Osteocyte (in vitro differentiated cells): ENCODE measurements around the gene CMIP. TPM values are rescaled to one million over a fixed set of nuclear protein-coding genes. Genes with fewer than 3 reads are reported as not detected.

Source experiments
- DNase-seq: peaks from one replicate; pipeline ENCODE4 v3.0.0; 2021; ENCODE audit warnings: mixed read lengths; ENCODE audit not compliant: unreplicated experiment; ENCODE audit errors: extremely low spot score
- H3K27ac Mint-ChIP-seq: one replicate; pipeline ENCODE4 v1.8.0; 2021; ENCODE audit warnings: mild to moderate bottlenecking, mixed read lengths; ENCODE audit not compliant: unreplicated experiment
- H3K27me3 Mint-ChIP-seq: one replicate; pipeline ENCODE4 v1.8.0; 2021; ENCODE audit warnings: mixed read lengths; ENCODE audit not compliant: unreplicated experiment
- H3K36me3 Mint-ChIP-seq: one replicate; pipeline ENCODE4 v1.8.0; 2021; ENCODE audit warnings: mixed read lengths; ENCODE audit not compliant: unreplicated experiment
- H3K4me1 Mint-ChIP-seq: one replicate; pipeline ENCODE4 v1.8.0; 2021; ENCODE audit warnings: mixed read lengths; ENCODE audit not compliant: unreplicated experiment
- H3K4me3 Mint-ChIP-seq: one replicate; pipeline ENCODE4 v1.8.0; 2021; ENCODE audit warnings: mild to moderate bottlenecking, moderate library complexity, mixed read lengths; ENCODE audit not compliant: unreplicated experiment
- H3K9me3 Mint-ChIP-seq: one replicate; pipeline ENCODE4 v1.8.0; 2021; ENCODE audit warnings: mixed read lengths; ENCODE audit not compliant: unreplicated experiment
- total RNA-seq: library from RNA; stranded (reverse); gene quantifications from 2 replicates; pipeline ENCODE4 v1.2.1, GENCODE V29; 2021
- TF ChIP-seq, protein P1 (sequence below): fragments of 200-600 bp; sonication (generic); IDR thresholded peaks from 2 replicates; pipeline ENCODE4 v1.5.0; 2021; ENCODE audit warnings: antibody characterized with exemption, mild to moderate bottlenecking, moderate library complexity

CMIP gene
- total RNA-seq, 1 donor from 2014 or later: 38.0 TPM

DNA sequence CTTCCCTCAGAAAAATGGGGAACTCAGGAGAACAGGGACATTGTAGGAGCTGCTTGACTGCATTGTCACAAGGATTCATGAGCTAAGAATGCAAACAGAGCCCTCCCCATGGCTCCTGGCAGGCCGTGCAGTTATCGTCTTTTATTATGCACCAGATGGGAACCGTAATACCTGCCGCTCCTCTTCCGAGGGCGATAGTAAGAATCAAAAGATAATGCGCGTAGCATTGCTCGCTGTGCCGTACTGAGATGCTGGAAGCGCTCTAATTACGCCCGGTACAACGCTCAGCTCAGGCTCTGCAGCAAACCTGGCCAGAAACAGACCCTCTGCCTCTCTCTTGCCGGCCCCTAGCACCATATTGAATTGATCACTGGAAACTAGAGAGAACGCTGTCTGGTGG, 247.4 kb downstream of the CMIP start:
- TF ChIP-seq, protein P1, sequence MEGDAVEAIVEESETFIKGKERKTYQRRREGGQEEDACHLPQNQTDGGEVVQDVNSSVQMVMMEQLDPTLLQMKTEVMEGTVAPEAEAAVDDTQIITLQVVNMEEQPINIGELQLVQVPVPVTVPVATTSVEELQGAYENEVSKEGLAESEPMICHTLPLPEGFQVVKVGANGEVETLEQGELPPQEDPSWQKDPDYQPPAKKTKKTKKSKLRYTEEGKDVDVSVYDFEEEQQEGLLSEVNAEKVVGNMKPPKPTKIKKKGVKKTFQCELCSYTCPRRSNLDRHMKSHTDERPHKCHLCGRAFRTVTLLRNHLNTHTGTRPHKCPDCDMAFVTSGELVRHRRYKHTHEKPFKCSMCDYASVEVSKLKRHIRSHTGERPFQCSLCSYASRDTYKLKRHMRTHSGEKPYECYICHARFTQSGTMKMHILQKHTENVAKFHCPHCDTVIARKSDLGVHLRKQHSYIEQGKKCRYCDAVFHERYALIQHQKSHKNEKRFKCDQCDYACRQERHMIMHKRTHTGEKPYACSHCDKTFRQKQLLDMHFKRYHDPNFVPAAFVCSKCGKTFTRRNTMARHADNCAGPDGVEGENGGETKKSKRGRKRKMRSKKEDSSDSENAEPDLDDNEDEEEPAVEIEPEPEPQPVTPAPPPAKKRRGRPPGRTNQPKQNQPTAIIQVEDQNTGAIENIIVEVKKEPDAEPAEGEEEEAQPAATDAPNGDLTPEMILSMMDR: no peak
- Mint-ChIP-seq H3K27ac (no peak overlapping the region), H3K9me3 (no peaks in the 10 kb centered on the region), H3K4me1 (peaks cover 12% of the 10 kb centered on the region), H3K27me3 (no peaks in the 10 kb centered on the region), H3K4me3 (no peak overlapping the region), H3K36me3 (peaks cover 17% of the 10 kb centered on the region)
- DNase-seq: no peak

- TF ChIP-seq, protein P1: no peak
- Mint-ChIP-seq H3K4me3 (no peak overlapping the region), H3K27me3 (no peaks in the 10 kb centered on the region), H3K9me3 (no peaks in the 10 kb centered on the region), H3K36me3 (peaks cover 17% of the 10 kb centered on the region), H3K27ac (no peak overlapping the region), H3K4me1 (peaks cover 12% of the 10 kb centered on the region)
- DNase-seq: no peak
Observed at GRCh38 chr16:81692571-81692970, 248.0 kb downstream of the CMIP start.

GRCh38 chr16:81693041-81693743, 248.6 kb downstream of the CMIP start:
- Mint-ChIP-seq H3K4me1 (peaks cover 12% of the 10 kb centered on the region), H3K27me3 (no peaks in the 10 kb centered on the region), H3K27ac (no peak overlapping the region), H3K36me3 (peaks cover 17% of the 10 kb centered on the region), H3K4me3 (no peak overlapping the region), H3K9me3 (no peaks in the 10 kb centered on the region)
- TF ChIP-seq, protein P1: no peak
- no peak for DNase-seq

DNA sequence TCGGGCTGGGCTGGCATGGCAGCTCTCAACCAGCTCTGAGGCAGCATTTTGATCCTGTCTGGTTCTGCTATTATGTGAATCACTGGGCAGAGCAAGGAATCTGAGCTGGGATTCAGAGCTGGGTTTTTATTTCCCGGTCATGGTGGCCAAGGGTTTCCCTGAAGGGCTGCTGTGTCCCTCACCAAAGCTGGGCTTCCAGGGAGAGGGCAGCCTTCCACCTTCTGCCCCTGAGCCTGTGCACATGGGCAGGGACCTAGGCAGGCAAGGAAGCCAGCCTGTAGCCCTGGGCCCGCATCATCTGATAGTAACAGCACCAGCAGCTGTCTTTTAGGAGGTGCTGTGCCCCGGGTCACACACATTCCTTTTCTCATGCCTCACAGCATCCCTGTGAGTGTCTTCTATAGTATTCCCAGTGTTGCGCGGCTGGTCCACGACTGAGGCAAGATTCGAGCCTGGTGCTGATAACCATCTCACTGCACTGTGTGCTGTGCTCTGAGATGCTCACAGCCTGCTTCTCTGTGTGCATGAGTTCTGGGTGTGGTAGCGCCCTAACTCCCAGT, 249.2 kb downstream of the CMIP start:
- Mint-ChIP-seq H3K27me3 (no peaks in the 10 kb centered on the region), H3K4me1 (peaks cover 12% of the 10 kb centered on the region), H3K27ac (no peak overlapping the region), H3K4me3 (no peak overlapping the region), H3K9me3 (no peaks in the 10 kb centered on the region), H3K36me3 (peaks cover 19% of the 10 kb centered on the region)
- TF ChIP-seq, protein P1: no peak
- DNase-seq: no peak

GRCh38 chr16:81694494-81695280, 250.1 kb downstream of the CMIP start:
- Mint-ChIP-seq H3K4me3 (no peak overlapping the region), H3K27me3 (no peaks in the 10 kb centered on the region), H3K9me3 (no peaks in the 10 kb centered on the region), H3K36me3 (peaks cover 19% of the 10 kb centered on the region), H3K27ac (no peak overlapping the region), H3K4me1 (peaks cover 12% of the 10 kb centered on the region)
- TF ChIP-seq, protein P1: no peak
- DNase-seq: no peak
